GM12873 (cell line): ENCODE data around the gene TERT.

ENCODE experiments used
- CTCF ChIP-seq: IDR thresholded peaks from 2 replicates; pipeline ENCODE4 v1.5.1; 2012; ENCODE audit warnings: low read depth, mild to moderate bottlenecking, moderate library complexity, low read length, control low read depth; ENCODE audit not compliant: insufficient read depth; ENCODE audit errors: missing control alignments

The TERT gene

GRCh38 chr5:1220831-1221230 is 74.0 kb downstream of the TERT start:
- TF ChIP-seq CTCF: no peak

GRCh38 chr5:1220351-1220750 is 74.5 kb downstream of the TERT start:
- TF ChIP-seq CTCF: no peak

GRCh38 chr5:1219768-1220100 is 75.1 kb downstream of the TERT start:
- no peak for TF ChIP-seq CTCF

- TF ChIP-seq CTCF: no peak
These were observed 75.6 kb downstream of the TERT start for GRCh38 chr5:1219098-1219767.

- no peak for TF ChIP-seq CTCF
These were observed 76.4 kb downstream of the TERT start for GRCh38 chr5:1218351-1219080.

- no peak for TF ChIP-seq CTCF
These were observed 77.2 kb downstream of the TERT start for GRCh38 chr5:1217596-1218206.

GRCh38 chr5:1216918-1217295 is 78.0 kb downstream of the TERT start:
- TF ChIP-seq CTCF: no peak
